Heart left ventricle (tissue), 13 donors: ENCODE results near the gene RALB.

Source experiments
- CTCF ChIP-seq, 12 donors: fragments of 200-600 bp; sonication (generic) in 4 of 12; IDR thresholded peaks; one replicate each; pipeline versions ENCODE4 v1.5.0 to v1.8.0; 2018 to 2022; ENCODE audit warnings: antibody characterized with exemption in 12 of 12, mild to moderate bottlenecking in 5 of 12
- POLR2A ChIP-seq, 2 donors: fragments of 450-650 bp; IDR thresholded peaks; one replicate each; pipeline ENCODE4 v1.6.1; 2017; ENCODE audit warnings: antibody characterized with exemption in 2 of 2, mild to moderate bottlenecking in 2 of 2, moderate library complexity in 2 of 2
- donor health status: ischemic (EF 13 %, LVEDD 7.1; RV severe dilation, severe dysfunction).
- donor health status: DM: no; HTN: yes; CAD: no.
- donor health status: DM: no; HTN: no; CAD: no.
- donor health status: ischemic (EF 25% LVEDD 6.9; RV normal size, moderate dysfunction).
- donor health status: ischemic (EF 25% LVEDD 5.7; RV mildly dilated, moderate dysfunction).
- donor health status: ischemic (EF 35%, LVEDD 5.7; RV mildly dilated, moderate dysfunction).
- donor health status: nonischemic (EF 11% LVEDD 7.7; RV severe dilation, severe dysfunction).
- donor health status: DM: yes; HTN: yes; CAD: no.
- donor health status: PGD.
- donor health status: ischemic (EF 29% LVEDD 5.4; RV normal size, mild dysfunction).
- donor health status: nonischemic (EF 23%, LVEDD 6.1; RV moderate dilation, normal function).

GRCh38 chr2:120225549-120226065 is 27.0 kb upstream of the RALB start:
- TF ChIP-seq CTCF (IDR thresholded peaks at IDR 0.05) = no peak
- no peak for TF ChIP-seq POLR2A (IDR thresholded peaks at IDR 0.05)
